CD4-positive, CD25-positive, alpha-beta regulatory T cell (primary cell): ENCODE results near the gene DNAJB12. TPM values are rescaled to one million over a fixed set of nuclear protein-coding genes. Genes with fewer than 3 reads are reported as not detected.

Source experiments
- ATAC-seq, 2 donors: fragments of 150-1000 bp; cut with Tn5 transposase; one replicate each; pipeline ENCODE4 v1.10.0; 2021; ENCODE audit warnings: low read depth in 2 of 2, moderate number of reproducible peaks in 2 of 2, moderate library complexity in 1 of 2
- DNase-seq, 3 donors: peaks; one replicate each; pipeline versions ENCODE4 v3.0.0 to v3.0.0-alpha.2; 2012 to 2022; ENCODE audit warnings: mixed read lengths in 1 of 3
- H3K27ac ChIP-seq: one replicate; pipeline ENCODE4 v1.7.0; 2013; ENCODE audit warnings: mild to moderate bottlenecking, low read length; ENCODE audit not compliant: insufficient read depth, poor library complexity, severe bottlenecking
- H3K27me3 ChIP-seq: one replicate; pipeline ENCODE4 v1.7.0; 2013; ENCODE audit warnings: low read length; ENCODE audit not compliant: control insufficient read depth, insufficient read depth
- H3K36me3 ChIP-seq: one replicate; pipeline ENCODE4 v1.7.0; 2013; ENCODE audit warnings: mild to moderate bottlenecking, low read length, moderate library complexity; ENCODE audit not compliant: control insufficient read depth, insufficient read depth
- H3K4me1 ChIP-seq: 2 replicates; pipeline ENCODE4 v1.7.0; 2013; ENCODE audit warnings: mild to moderate bottlenecking, low read length; ENCODE audit not compliant: insufficient read depth, control insufficient read depth, poor library complexity, severe bottlenecking
- H3K4me3 ChIP-seq: one replicate; pipeline ENCODE4 v1.7.0; 2013; ENCODE audit warnings: low read depth, mild to moderate bottlenecking, low read length, moderate library complexity
- H3K9me3 ChIP-seq, 2 experiments: 1 replicate in 1 of 2; 2 replicates in 1 of 2; pipeline ENCODE4 v1.7.0; 2013; ENCODE audit warnings: low read length in 2 of 2, mild to moderate bottlenecking in 1 of 2, moderate library complexity in 1 of 2; ENCODE audit not compliant: control insufficient read depth in 2 of 2
- H3K27ac Mint-ChIP-seq, 3 donors: one replicate each; pipeline ENCODE4 v1.8.0; 2020 to 2022; ENCODE audit warnings: mild to moderate bottlenecking in 3 of 3, mixed read lengths in 3 of 3, moderate library complexity in 2 of 3
- H3K27me3 Mint-ChIP-seq: one replicate; pipeline ENCODE4 v1.8.0; 2022; ENCODE audit warnings: mild to moderate bottlenecking, mixed read lengths
- H3K36me3 Mint-ChIP-seq: one replicate; pipeline ENCODE4 v1.8.0; 2020; ENCODE audit warnings: mixed read lengths
- H3K4me1 Mint-ChIP-seq, 4 donors: one replicate each; pipeline ENCODE4 v1.8.0; 2020 to 2022; ENCODE audit warnings: mixed read lengths in 4 of 4, mild to moderate bottlenecking in 1 of 4
- H3K4me3 Mint-ChIP-seq, 4 donors: one replicate each; pipeline ENCODE4 v1.8.0; 2020 to 2022; ENCODE audit warnings: mild to moderate bottlenecking in 4 of 4, mixed read lengths in 4 of 4, moderate library complexity in 3 of 4
- H3K9me3 Mint-ChIP-seq, 7 donors: one replicate each; pipeline ENCODE4 v1.8.0; 2020 to 2022; ENCODE audit warnings: mixed read lengths in 7 of 7, mild to moderate bottlenecking in 3 of 7, moderate library complexity in 2 of 7
- polyA plus RNA-seq, 4 donors: library from polyadenylated mRNA; unstranded; fragments of 300-500 nt; fragmentation: Illumina TruSeq; gene quantifications; one replicate each; pipeline ENCODE4 v1.2.3, GENCODE V29; 2021
- total RNA-seq: library from RNA; stranded (reverse); gene quantifications from one replicate; pipeline ENCODE4 v1.2.3, GENCODE V29; 2022

The DNAJB12 gene
- total and polyA plus RNA-seq, 5 donors from 2014 or later = 17.8 to 40.2 (median 20.3) TPM

DNA sequence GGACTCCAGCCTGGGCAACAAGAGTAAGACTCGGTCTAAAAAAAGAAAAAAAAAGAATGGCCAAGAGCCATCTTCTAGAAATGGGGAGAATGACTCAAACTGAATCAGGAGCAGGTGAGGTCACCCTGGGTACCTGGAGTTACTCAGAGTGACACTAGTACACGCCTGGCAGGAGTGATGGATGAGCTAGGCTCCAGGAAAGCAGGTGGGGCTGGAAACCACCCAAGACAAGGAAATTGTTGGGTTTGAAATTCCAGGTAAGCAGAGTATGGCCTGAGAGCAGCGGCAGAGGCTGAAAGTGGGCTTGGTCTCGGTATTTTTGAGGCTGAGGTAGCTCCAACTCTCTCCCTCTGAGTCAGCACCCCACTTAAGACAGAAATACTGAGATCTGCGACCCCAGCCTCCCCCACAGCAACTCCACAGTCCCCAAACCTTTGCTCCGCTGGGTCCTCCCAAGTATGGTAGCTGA, 62.5 kb downstream of the DNAJB12 start:
- no peak overlapping the region for H3K4me3 ChIP-seq
- H3K36me3 Mint-ChIP-seq = no peaks in the 10 kb centered on the region
- ATAC-seq (no peak), DNase-seq (no peak)
- H3K4me1 ChIP-seq = peaks cover 39% of the 10 kb centered on the region
- H3K9me3 Mint-ChIP-seq = no peaks in the 10 kb centered on the region
- H3K9me3 ChIP-seq = no peaks in the 10 kb centered on the region
- H3K27ac Mint-ChIP-seq = peak overlapping the region; percentile 75 to 92 (median 89)
- no peaks in the 10 kb centered on the region for H3K36me3 ChIP-seq
- peak overlapping the region in 1 of 4 donors; percentile 30 for H3K4me3 Mint-ChIP-seq
- peaks cover 3% of the 10 kb centered on the region for H3K27me3 Mint-ChIP-seq
- H3K4me1 Mint-ChIP-seq = peaks cover 11 to 62% (median 40%) of the 10 kb centered on the region in 4 donors
- no peaks in the 10 kb centered on the region for H3K27me3 ChIP-seq
- no peak overlapping the region for H3K27ac ChIP-seq

DNA sequence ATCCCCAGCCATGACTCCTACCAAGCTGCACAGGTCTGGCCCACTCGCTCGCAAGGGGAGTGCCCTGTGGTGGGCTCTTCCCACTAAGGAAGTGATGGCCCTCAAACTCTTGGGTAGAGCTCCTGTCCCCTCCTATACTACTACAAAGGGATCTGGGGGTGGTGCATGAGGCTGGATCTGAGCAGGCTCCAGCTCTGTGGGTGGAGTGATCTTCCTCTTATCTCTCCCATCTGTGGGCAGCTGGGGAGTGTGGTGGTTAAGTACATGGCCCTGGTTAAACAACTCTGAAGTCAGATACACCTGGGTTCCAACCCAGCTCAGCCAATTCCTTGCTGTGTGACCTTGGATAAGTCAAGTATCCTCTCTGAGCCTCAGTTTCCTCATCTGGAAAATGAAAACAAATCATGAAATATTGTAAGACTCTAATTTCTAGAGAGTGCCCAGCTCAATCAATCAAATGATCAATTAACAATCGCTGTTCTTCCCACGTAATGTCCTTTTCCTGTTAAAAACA, 63.6 kb downstream of the DNAJB12 start:
- H3K36me3 ChIP-seq = no peaks in the 10 kb centered on the region
- DNase-seq (peak in 1 of 3 donors; percentile 56), ATAC-seq (no peak)
- no peaks in the 10 kb centered on the region for H3K36me3 Mint-ChIP-seq
- no peaks in the 10 kb centered on the region for H3K27me3 Mint-ChIP-seq
- no peaks in the 10 kb centered on the region for H3K9me3 Mint-ChIP-seq
- no peaks in the 10 kb centered on the region for H3K27me3 ChIP-seq
- H3K4me1 Mint-ChIP-seq = peaks cover 11 to 65% (median 38%) of the 10 kb centered on the region in 4 donors
- H3K4me3 ChIP-seq = peak overlapping the region; percentile 18
- H3K4me3 Mint-ChIP-seq = peak overlapping the region in 2 of 4 donors; percentile 37 to 61
- peak overlapping the region in 2 of 3 donors; percentile 76 to 82 for H3K27ac Mint-ChIP-seq
- H3K27ac ChIP-seq = peak overlapping the region; percentile 5
- no peaks in the 10 kb centered on the region for H3K9me3 ChIP-seq
- H3K4me1 ChIP-seq = peaks cover 34% of the 10 kb centered on the region

DNA sequence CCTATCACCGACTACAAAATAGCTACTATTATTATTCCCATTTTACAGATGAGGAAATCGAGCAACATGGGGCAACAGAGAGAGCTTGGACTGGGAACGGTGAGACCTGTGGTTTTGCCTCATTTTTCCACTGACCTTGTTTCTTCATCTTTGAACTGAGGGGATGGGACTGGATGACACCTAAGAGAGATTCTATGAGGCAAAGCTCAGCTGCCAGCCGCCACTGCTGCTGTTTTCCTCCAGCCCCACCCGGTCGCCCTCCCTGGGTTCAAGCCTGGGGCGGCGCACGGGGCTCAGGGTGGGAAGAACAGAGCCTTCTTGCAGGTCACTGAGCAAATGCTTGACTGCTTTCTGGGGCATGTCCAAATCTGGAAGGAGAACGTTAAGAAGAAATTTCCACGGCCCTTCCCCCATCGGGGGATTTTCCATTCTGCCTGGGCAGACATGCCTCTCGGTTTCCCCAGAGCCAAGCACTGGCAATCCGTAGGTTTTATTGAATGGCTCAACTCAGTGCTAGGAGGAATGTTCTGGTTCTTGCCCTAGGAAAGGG, 68.7 kb downstream of the DNAJB12 start:
- no peaks in the 10 kb centered on the region for H3K27me3 Mint-ChIP-seq
- H3K36me3 Mint-ChIP-seq = no peaks in the 10 kb centered on the region
- no peaks in the 10 kb centered on the region for H3K9me3 Mint-ChIP-seq
- DNase-seq (no peak), ATAC-seq (no peak)
- H3K36me3 ChIP-seq = no peaks in the 10 kb centered on the region
- H3K4me1 ChIP-seq = peaks cover 24% of the 10 kb centered on the region
- H3K27ac ChIP-seq = peak overlapping the region; percentile 39
- no peak overlapping the region for H3K4me3 ChIP-seq
- H3K9me3 ChIP-seq = no peaks in the 10 kb centered on the region
- peak overlapping the region; percentile 17 to 87 (median 60) for H3K27ac Mint-ChIP-seq
- peak overlapping the region in 2 of 4 donors; percentile 8 to 73 for H3K4me3 Mint-ChIP-seq
- peaks cover 8 to 41% (median 18%) of the 10 kb centered on the region in 4 donors for H3K4me1 Mint-ChIP-seq
- no peaks in the 10 kb centered on the region for H3K27me3 ChIP-seq

DNA sequence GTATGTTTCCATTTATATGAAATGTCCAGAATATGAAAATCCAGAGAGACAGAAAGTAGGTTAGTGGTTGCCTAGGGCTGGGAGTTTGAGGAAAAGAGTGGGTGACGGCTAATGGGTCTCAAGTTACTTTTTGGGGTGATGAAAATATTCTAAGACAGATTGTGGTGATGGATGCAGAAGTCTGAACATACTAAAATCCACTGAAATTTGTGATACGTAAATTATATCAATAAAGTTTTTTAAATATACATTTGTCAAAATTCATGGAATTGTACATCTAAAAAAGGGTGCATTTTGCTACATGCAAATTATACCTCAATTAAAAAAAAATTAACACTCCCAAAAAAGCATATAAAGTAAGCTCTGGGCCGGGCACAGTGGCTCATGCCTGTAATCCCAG, 71.6 kb downstream of the DNAJB12 start:
- H3K27me3 ChIP-seq = no peaks in the 10 kb centered on the region
- Mint-ChIP-seq H3K36me3 (no peaks in the 10 kb centered on the region), H3K27ac (no peak overlapping the region), H3K9me3 (no peaks in the 10 kb centered on the region), H3K27me3 (no peaks in the 10 kb centered on the region), H3K4me3 (peak overlapping the region in 2 of 4 donors; percentile 43 to 68), H3K4me1 (peaks cover 12 to 45% (median 19%) of the 10 kb centered on the region in 4 donors)
- no peak for DNase-seq
- peaks cover 21% of the 10 kb centered on the region for H3K4me1 ChIP-seq
- H3K4me3 ChIP-seq = no peak overlapping the region
- no peaks in the 10 kb centered on the region for H3K36me3 ChIP-seq
- H3K9me3 ChIP-seq = no peaks in the 10 kb centered on the region
- no peak overlapping the region for H3K27ac ChIP-seq
- no peak for ATAC-seq

Other genes with a start within 250 kb of the DNAJB12 start
- 86.6 TPM for gene ANAPC16, start 138.9 kb downstream of the DNAJB12 start, total RNA-seq
- gene ANAPC16, start 138.9 kb downstream of the DNAJB12 start, polyA plus RNA-seq = 100 to 1,000 TPM; 282 to 361 (median 288) TPM
- 25.2 TPM for gene ASCC1, start 138.6 kb downstream of the DNAJB12 start, total RNA-seq
- 10 to 100 TPM; 20.5 to 28.8 (median 27.2) TPM for gene ASCC1, start 138.6 kb downstream of the DNAJB12 start, polyA plus RNA-seq
- gene DDIT4, start 81.0 kb downstream of the DNAJB12 start, total RNA-seq = 403 TPM
- 100 to 1,000 TPM in 1 of 4 donors, 10 to 100 TPM in 3; 62.1 to 123 (median 76.6) TPM for gene DDIT4, start 81.0 kb downstream of the DNAJB12 start, polyA plus RNA-seq